GM12801 (cell line): ENCODE results near the gene TRAPPC2L.

Experiments
- CTCF ChIP-seq: IDR thresholded peaks from one replicate; pipeline ENCODE4 v1.5.1; 2011; ENCODE audit warnings: control low read depth; ENCODE audit not compliant: insufficient read length; ENCODE audit errors: extremely low read depth

The TRAPPC2L gene

GRCh38 chr16:88856828-88857727, at the start of gene TRAPPC2L, which contains the start of gene GALNS:
Gene TRAPPC2L (plus strand): TSS chr16:88857127. CDS start chr16:88857151, 24 bp downstream.
Gene GALNS (minus strand): TSS chr16:88856947. CDS start chr16:88856877, 70 bp downstream.
- no peak for TF ChIP-seq CTCF

GRCh38 chr16:88807142-88807625, 49.7 kb upstream of the TRAPPC2L start:
- TF ChIP-seq CTCF = no peak

- no peak for TF ChIP-seq CTCF
Observed at GRCh38 chr16:88807626-88808453, 49.1 kb upstream of the TRAPPC2L start.

GRCh38 chr16:88809068-88809675, 47.8 kb upstream of the TRAPPC2L start:
- no peak for TF ChIP-seq CTCF

- TF ChIP-seq CTCF = no peak
Observed at GRCh38 chr16:88809676-88810165, 47.2 kb upstream of the TRAPPC2L start.

- no peak for TF ChIP-seq CTCF
Observed at GRCh38 chr16:88810166-88810911, 46.6 kb upstream of the TRAPPC2L start.
